ENCODE results near the gene POLA1.

POLA1 gene

GRCh38 chrX:24774650-24775049 is 80.9 kb downstream of the POLA1 start:
- no peaks in the 10 kb centered on the region for H3K9me3 ChIP-seq (ENCODE audit: insufficient read depth, low read length)
- peaks cover 37% of the 10 kb centered on the region for H3K36me3 ChIP-seq (ENCODE audit: insufficient read depth, insufficient read length, low read length)
- no peaks in the 10 kb centered on the region for H3K4me1 ChIP-seq (ENCODE audit: insufficient read depth, insufficient read length)
- no peaks in the 10 kb centered on the region for H3K27me3 ChIP-seq (ENCODE audit: insufficient read depth, insufficient read length)
- H3K9ac ChIP-seq (ENCODE audit: insufficient read length, low read depth): no peak overlapping the region
- DNase-seq (ENCODE audit: low read depth, low spot score): no peak
- no peak overlapping the region for H3K4me3 ChIP-seq (ENCODE audit: insufficient read length, low read depth)
- no peak for TF ChIP-seq SUZ12 (IDR thresholded peaks at IDR 0.05; ENCODE audit: extremely low read depth, insufficient read depth, insufficient read length)
- no peak for TF ChIP-seq ZNF274 (IDR thresholded peaks at IDR 0.05; ENCODE audit: low read depth, low read length)
- no peak for TF ChIP-seq YY1 (IDR thresholded peaks at IDR 0.05; ENCODE audit: insufficient read depth, insufficient read length)

GRCh38 chrX:24775891-24776290 is 82.2 kb downstream of the POLA1 start:
- DNase-seq (ENCODE audit: low read depth, low spot score): no peak
- Histone ChIP-seq H3K9me3 (ENCODE audit: insufficient read depth, low read length) (no peaks in the 10 kb centered on the region), H3K27me3 (ENCODE audit: insufficient read depth, insufficient read length) (no peaks in the 10 kb centered on the region), H3K4me1 (ENCODE audit: insufficient read depth, insufficient read length) (no peaks in the 10 kb centered on the region), H3K36me3 (ENCODE audit: insufficient read depth, insufficient read length, low read length) (peaks cover 36% of the 10 kb centered on the region), H3K4me3 (ENCODE audit: insufficient read length, low read depth) (no peak overlapping the region), H3K9ac (ENCODE audit: insufficient read length, low read depth) (no peak overlapping the region)
- TF ChIP-seq YY1 (IDR thresholded peaks at IDR 0.05; ENCODE audit: insufficient read depth, insufficient read length) (no peak), SUZ12 (IDR thresholded peaks at IDR 0.05; ENCODE audit: extremely low read depth, insufficient read depth, insufficient read length) (no peak), ZNF274 (IDR thresholded peaks at IDR 0.05; ENCODE audit: low read depth, low read length) (no peak)

GRCh38 chrX:24777660-24778059 is 83.9 kb downstream of the POLA1 start:
- Histone ChIP-seq H3K27me3 (ENCODE audit: insufficient read depth, insufficient read length) (no peaks in the 10 kb centered on the region), H3K9ac (ENCODE audit: insufficient read length, low read depth) (no peak overlapping the region), H3K36me3 (ENCODE audit: insufficient read depth, insufficient read length, low read length) (peaks cover 34% of the 10 kb centered on the region), H3K4me1 (ENCODE audit: insufficient read depth, insufficient read length) (no peaks in the 10 kb centered on the region), H3K9me3 (ENCODE audit: insufficient read depth, low read length) (no peaks in the 10 kb centered on the region), H3K4me3 (ENCODE audit: insufficient read length, low read depth) (no peak overlapping the region)
- no peak for DNase-seq (ENCODE audit: low read depth, low spot score)
- TF ChIP-seq ZNF274 (IDR thresholded peaks at IDR 0.05; ENCODE audit: low read depth, low read length) (no peak), SUZ12 (IDR thresholded peaks at IDR 0.05; ENCODE audit: extremely low read depth, insufficient read depth, insufficient read length) (no peak), YY1 (IDR thresholded peaks at IDR 0.05; ENCODE audit: insufficient read depth, insufficient read length) (no peak)

- TF ChIP-seq ZNF274 (IDR thresholded peaks at IDR 0.05; ENCODE audit: low read depth, low read length) (no peak), YY1 (IDR thresholded peaks at IDR 0.05; ENCODE audit: insufficient read depth, insufficient read length) (no peak), SUZ12 (IDR thresholded peaks at IDR 0.05; ENCODE audit: extremely low read depth, insufficient read depth, insufficient read length) (no peak)
- Histone ChIP-seq H3K36me3 (ENCODE audit: insufficient read depth, insufficient read length, low read length) (peaks cover 15% of the 10 kb centered on the region), H3K9me3 (ENCODE audit: insufficient read depth, low read length) (no peaks in the 10 kb centered on the region), H3K4me1 (ENCODE audit: insufficient read depth, insufficient read length) (no peaks in the 10 kb centered on the region), H3K9ac (ENCODE audit: insufficient read length, low read depth) (no peak overlapping the region), H3K4me3 (ENCODE audit: insufficient read length, low read depth) (no peak overlapping the region), H3K27me3 (ENCODE audit: insufficient read depth, insufficient read length) (no peaks in the 10 kb centered on the region)
- DNase-seq (ENCODE audit: low read depth, low spot score): no peak
Observed at GRCh38 chrX:24782011-24782410, 88.3 kb downstream of the POLA1 start.

- Histone ChIP-seq H3K27me3 (ENCODE audit: insufficient read depth, insufficient read length) (no peaks in the 10 kb centered on the region), H3K36me3 (ENCODE audit: insufficient read depth, insufficient read length, low read length) (peaks cover 10% of the 10 kb centered on the region), H3K9ac (ENCODE audit: insufficient read length, low read depth) (no peak overlapping the region), H3K9me3 (ENCODE audit: insufficient read depth, low read length) (no peaks in the 10 kb centered on the region), H3K4me3 (ENCODE audit: insufficient read length, low read depth) (no peak overlapping the region), H3K4me1 (ENCODE audit: insufficient read depth, insufficient read length) (no peaks in the 10 kb centered on the region)
- TF ChIP-seq ZNF274 (IDR thresholded peaks at IDR 0.05; ENCODE audit: low read depth, low read length): no peak
- no peak for TF ChIP-seq SUZ12 (IDR thresholded peaks at IDR 0.05; ENCODE audit: extremely low read depth, insufficient read depth, insufficient read length)
- TF ChIP-seq YY1 (IDR thresholded peaks at IDR 0.05; ENCODE audit: insufficient read depth, insufficient read length): no peak
- DNase-seq (ENCODE audit: low read depth, low spot score): no peak
Observed at GRCh38 chrX:24789047-24789446, 95.3 kb downstream of the POLA1 start.

GRCh38 chrX:24790166-24790565 is 96.4 kb downstream of the POLA1 start:
- Histone ChIP-seq H3K27me3 (ENCODE audit: insufficient read depth, insufficient read length) (no peaks in the 10 kb centered on the region), H3K4me1 (ENCODE audit: insufficient read depth, insufficient read length) (no peaks in the 10 kb centered on the region)
- DNase-seq (ENCODE audit: low read depth, low spot score): no peak

GRCh38 chrX:24796204-24796603 is 102.5 kb downstream of the POLA1 start:
- no peak for TF ChIP-seq ZNF274 (IDR thresholded peaks at IDR 0.05; ENCODE audit: low read depth, low read length)
- TF ChIP-seq YY1 (IDR thresholded peaks at IDR 0.05; ENCODE audit: insufficient read depth, insufficient read length): no peak
- TF ChIP-seq SUZ12 (IDR thresholded peaks at IDR 0.05; ENCODE audit: extremely low read depth, insufficient read depth, insufficient read length): no peak
- Histone ChIP-seq H3K4me1 (ENCODE audit: insufficient read depth, insufficient read length) (no peaks in the 10 kb centered on the region), H3K9ac (ENCODE audit: insufficient read length, low read depth) (no peak overlapping the region), H3K9me3 (ENCODE audit: insufficient read depth, low read length) (no peaks in the 10 kb centered on the region), H3K27me3 (ENCODE audit: insufficient read depth, insufficient read length) (no peaks in the 10 kb centered on the region), H3K4me3 (ENCODE audit: insufficient read length, low read depth) (no peak overlapping the region), H3K36me3 (ENCODE audit: insufficient read depth, insufficient read length, low read length) (peaks cover 6% of the 10 kb centered on the region)
- no peak for DNase-seq (ENCODE audit: low read depth, low spot score)

More at GRCh38 chrX:24790166-24790565, 96.4 kb downstream of the POLA1 start:
- TF ChIP-seq ZNF274 (IDR thresholded peaks at IDR 0.05; ENCODE audit: low read depth, low read length): no peak
- TF ChIP-seq SUZ12 (IDR thresholded peaks at IDR 0.05; ENCODE audit: extremely low read depth, insufficient read depth, insufficient read length): no peak
- TF ChIP-seq YY1 (IDR thresholded peaks at IDR 0.05; ENCODE audit: insufficient read depth, insufficient read length): no peak
- Histone ChIP-seq H3K9ac (ENCODE audit: insufficient read length, low read depth) (no peak overlapping the region), H3K36me3 (ENCODE audit: insufficient read depth, insufficient read length, low read length) (peaks cover 10% of the 10 kb centered on the region), H3K9me3 (ENCODE audit: insufficient read depth, low read length) (no peaks in the 10 kb centered on the region), H3K4me3 (ENCODE audit: insufficient read length, low read depth) (no peak overlapping the region)

All from NT2/D1 (cell line).